Thoracic aorta (tissue), 2 donors: ENCODE measurements around the gene EFCAB14. TPM values are rescaled to one million over a fixed set of nuclear protein-coding genes. Genes with fewer than 3 reads are reported as not detected.

Experiments used
- ATAC-seq: fragments of 150-250 bp; one replicate; pipeline ENCODE4 v1.8.0; 2017; ENCODE audit warnings: low read depth; ENCODE audit not compliant: insufficient number of reproducible peaks, low FRiP score
- DNase-seq: peaks from one replicate; pipeline ENCODE4 v3.0.0-alpha.2; 2020; ENCODE audit warnings: low spot score
- H3K27ac ChIP-seq, 2 donors: fragments of 200-600 bp; sonication (generic); 1 replicate in 1 of 2; 2 replicates in 1 of 2; pipeline ENCODE4 v1.5.1; 2016; ENCODE audit warnings: mild to moderate bottlenecking in 2 of 2, moderate library complexity in 2 of 2
- H3K27me3 ChIP-seq: fragments of 200-600 bp; sonication (generic); replicated peaks from 2 replicates; pipeline ENCODE4 v1.6.0; 2016; ENCODE audit warnings: mild to moderate bottlenecking; ENCODE audit not compliant: insufficient read depth
- H3K36me3 ChIP-seq: fragments of 200-600 bp; sonication (generic); one replicate; pipeline ENCODE4 v1.5.1; 2016
- H3K4me1 ChIP-seq, 2 donors: fragments of 200-600 bp; sonication (generic); 1 replicate in 1 of 2; 2 replicates in 1 of 2; pipeline versions ENCODE4 v1.5.1 to v1.6.0; 2016; ENCODE audit warnings: low read depth in 2 of 2, mild to moderate bottlenecking in 1 of 2; ENCODE audit not compliant: control insufficient read depth in 1 of 2
- H3K4me3 ChIP-seq: fragments of 200-600 bp; sonication (generic); 2 replicates; pipeline ENCODE4 v1.5.1; 2016; ENCODE audit warnings: mild to moderate bottlenecking
- H3K9me3 ChIP-seq: fragments of 200-600 bp; sonication (generic); 2 replicates; pipeline ENCODE4 v1.5.1; 2016
- CTCF ChIP-seq: fragments of 200-600 bp; sonication (generic); IDR thresholded peaks from one replicate; pipeline ENCODE4 v1.5.1; 2019; ENCODE audit warnings: antibody characterized with exemption
- total RNA-seq, 2 donors: library from RNA; depleted of rRNA; stranded (reverse); fragments of >200 nt; gene quantifications; one replicate each; pipeline versions ENCODE4 v1.1.0 to v1.2.3, GENCODE V29; 2016

Gene EFCAB14
- total RNA-seq, 2 donors from 2014 or later: 102 to 107 TPM

DNA sequence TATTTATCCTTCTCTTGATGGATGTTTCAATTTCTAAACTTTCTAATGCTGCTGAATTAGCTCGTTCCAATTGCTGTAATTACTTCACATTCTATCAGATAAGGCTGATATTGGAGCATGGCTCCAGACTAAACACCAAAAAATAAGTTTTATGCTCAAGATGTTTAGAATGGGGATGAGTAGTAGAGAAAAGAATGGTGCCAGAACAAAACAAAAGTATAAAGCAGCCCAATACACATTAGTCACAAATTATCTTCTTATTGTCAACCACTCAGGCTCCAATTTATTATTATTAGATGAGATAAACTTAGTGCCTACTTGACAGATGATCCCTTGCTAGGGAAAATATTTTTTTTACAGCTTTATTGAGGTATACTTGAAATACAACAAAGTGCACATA, 72.6 kb downstream of the EFCAB14 start:
- DNase-seq (no peak), ATAC-seq (no peak)
- H3K36me3 ChIP-seq: peaks cover 9% of the 10 kb centered on the region
- no peaks in the 10 kb centered on the region for H3K9me3 ChIP-seq
- no peak overlapping the region for H3K27ac ChIP-seq
- H3K4me3 ChIP-seq: no peak overlapping the region
- H3K4me1 ChIP-seq: peaks cover 5 to 9% of the 10 kb centered on the region in 2 donors
- no peak for TF ChIP-seq CTCF
- H3K27me3 ChIP-seq: no peaks in the 10 kb centered on the region

DNA sequence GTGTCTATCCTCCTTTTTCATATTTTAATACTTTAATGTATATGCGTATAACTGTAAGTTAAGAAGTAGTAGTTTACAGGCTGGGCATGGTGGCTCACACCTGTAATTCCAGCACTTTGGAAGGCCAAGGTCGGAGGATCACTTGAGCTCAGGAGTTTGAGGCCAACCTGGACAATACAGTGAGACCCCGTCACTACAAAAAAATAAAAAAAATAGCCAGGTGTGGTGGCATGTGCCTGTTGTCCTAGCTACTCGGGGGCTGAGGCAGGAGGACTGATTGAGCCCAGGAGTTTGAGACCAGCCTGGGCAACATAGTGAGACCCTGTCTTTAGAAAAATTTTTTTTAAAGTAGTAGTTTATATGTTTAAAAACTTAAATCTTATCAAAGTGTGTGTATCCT, 73.1 kb downstream of the EFCAB14 start:
- Histone ChIP-seq H3K27ac (no peak overlapping the region), H3K9me3 (no peaks in the 10 kb centered on the region), H3K36me3 (peaks cover 9% of the 10 kb centered on the region), H3K4me1 (peaks cover 5 to 9% of the 10 kb centered on the region in 2 donors), H3K4me3 (no peak overlapping the region), H3K27me3 (no peaks in the 10 kb centered on the region)
- ATAC-seq (no peak), DNase-seq (no peak)
- no peak for TF ChIP-seq CTCF

DNA sequence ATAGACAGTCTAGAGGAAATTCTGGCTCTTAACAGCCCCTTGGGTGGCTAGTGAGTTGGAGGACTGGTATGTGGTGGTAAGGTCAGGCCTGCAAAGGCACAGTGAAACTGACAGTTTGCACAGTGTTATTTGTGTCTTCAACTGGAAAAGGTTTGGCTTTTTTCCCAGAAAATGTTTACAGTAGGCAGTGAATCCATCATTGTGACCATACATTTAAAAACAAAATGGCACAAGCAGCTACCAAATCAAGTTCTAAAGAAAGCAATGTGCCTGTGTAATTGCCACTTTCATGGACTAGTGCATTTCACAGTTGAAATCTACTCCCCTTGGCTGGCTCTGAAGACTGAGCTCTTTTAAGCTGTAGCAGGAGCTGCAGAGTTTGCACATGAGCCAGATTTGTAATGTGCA, 75.5 kb downstream of the EFCAB14 start:
- no peaks in the 10 kb centered on the region for H3K9me3 ChIP-seq
- ATAC-seq (no peak), DNase-seq (no peak)
- no peaks in the 10 kb centered on the region for H3K27me3 ChIP-seq
- no peak for TF ChIP-seq CTCF
- H3K36me3 ChIP-seq: peaks cover 4% of the 10 kb centered on the region
- H3K4me3 ChIP-seq: no peak overlapping the region
- H3K4me1 ChIP-seq: peaks cover 5 to 18% of the 10 kb centered on the region in 2 donors
- peak overlapping the region; percentile 3 to 19 for H3K27ac ChIP-seq

GRCh38 chr1:46642115-46642680, 76.7 kb downstream of the EFCAB14 start:
- peaks cover 4% of the 10 kb centered on the region for H3K36me3 ChIP-seq
- peaks cover 10 to 29% of the 10 kb centered on the region in 2 donors for H3K4me1 ChIP-seq
- no peak for TF ChIP-seq CTCF
- H3K27ac ChIP-seq: no peak overlapping the region
- DNase-seq: no peak
- ATAC-seq: no peak
- no peaks in the 10 kb centered on the region for H3K9me3 ChIP-seq
- no peaks in the 10 kb centered on the region for H3K27me3 ChIP-seq
- H3K4me3 ChIP-seq: no peak overlapping the region

- H3K27ac ChIP-seq: no peak overlapping the region
- peaks cover 11% of the 10 kb centered on the region for H3K36me3 ChIP-seq
- no peak overlapping the region for H3K4me3 ChIP-seq
- DNase-seq (no peak), ATAC-seq (no peak)
- TF ChIP-seq CTCF: no peak
- H3K27me3 ChIP-seq: no peaks in the 10 kb centered on the region
- H3K4me1 ChIP-seq: peaks cover 10 to 39% of the 10 kb centered on the region in 2 donors
- H3K9me3 ChIP-seq: no peaks in the 10 kb centered on the region
These were observed 79.4 kb downstream of the EFCAB14 start for GRCh38 chr1:46639547-46639946.
